ENCODE data around the gene ADAMTSL1.

GRCh38 chr9:18761742-18762300, 287.9 kb downstream of the ADAMTSL1 start:
- TF ChIP-seq CTCF (IDR thresholded peaks at IDR 0.05) (no peak), POLR2A (IDR thresholded peaks at IDR 0.05; ENCODE audit: low read length) (no peak), EP300 (IDR thresholded peaks at IDR 0.05) (no peak), MYC (IDR thresholded peaks at IDR 0.05; ENCODE audit: borderline replicate concordance, low read length) (no peak), USF2 (IDR thresholded peaks at IDR 0.05) (no peak), BCL3 (IDR thresholded peaks at IDR 0.05) (no peak), JUN (IDR thresholded peaks at IDR 0.05) (no peak)
